ENCODE results near the gene POLR1B.

GRCh38 chr2:112547333-112547732 lies 5.1 kb downstream of the POLR1B start:
- TF ChIP-seq, protein P1, sequence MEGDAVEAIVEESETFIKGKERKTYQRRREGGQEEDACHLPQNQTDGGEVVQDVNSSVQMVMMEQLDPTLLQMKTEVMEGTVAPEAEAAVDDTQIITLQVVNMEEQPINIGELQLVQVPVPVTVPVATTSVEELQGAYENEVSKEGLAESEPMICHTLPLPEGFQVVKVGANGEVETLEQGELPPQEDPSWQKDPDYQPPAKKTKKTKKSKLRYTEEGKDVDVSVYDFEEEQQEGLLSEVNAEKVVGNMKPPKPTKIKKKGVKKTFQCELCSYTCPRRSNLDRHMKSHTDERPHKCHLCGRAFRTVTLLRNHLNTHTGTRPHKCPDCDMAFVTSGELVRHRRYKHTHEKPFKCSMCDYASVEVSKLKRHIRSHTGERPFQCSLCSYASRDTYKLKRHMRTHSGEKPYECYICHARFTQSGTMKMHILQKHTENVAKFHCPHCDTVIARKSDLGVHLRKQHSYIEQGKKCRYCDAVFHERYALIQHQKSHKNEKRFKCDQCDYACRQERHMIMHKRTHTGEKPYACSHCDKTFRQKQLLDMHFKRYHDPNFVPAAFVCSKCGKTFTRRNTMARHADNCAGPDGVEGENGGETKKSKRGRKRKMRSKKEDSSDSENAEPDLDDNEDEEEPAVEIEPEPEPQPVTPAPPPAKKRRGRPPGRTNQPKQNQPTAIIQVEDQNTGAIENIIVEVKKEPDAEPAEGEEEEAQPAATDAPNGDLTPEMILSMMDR (IDR thresholded peaks at IDR 0.05) = no peak
- no peak for TF ChIP-seq EZH2 (IDR thresholded peaks at IDR 0.05)
